Chondrocyte (in vitro differentiated cells): ENCODE results near the gene ASCC1. TPM values are rescaled to one million over a fixed set of nuclear protein-coding genes. Genes with fewer than 3 reads are reported as not detected.
"Not testable (repeated sequence)": the region's sequence is repeated elsewhere in the genome, so short reads cannot be mapped to it uniquely, and the experiment has no call there.

Experiments used
- DNase-seq: peaks from one replicate; pipeline ENCODE4 v3.0.0; 2021; ENCODE audit warnings: mixed read lengths, low spot score
- H3K27ac Mint-ChIP-seq: one replicate; pipeline ENCODE4 v1.8.0; 2021; ENCODE audit warnings: mild to moderate bottlenecking, moderate library complexity, mixed read lengths; ENCODE audit not compliant: unreplicated experiment
- H3K27me3 Mint-ChIP-seq: 2 replicates; pipeline ENCODE4 v1.8.0; 2021; ENCODE audit warnings: low read depth, mixed read lengths
- H3K36me3 Mint-ChIP-seq: 2 replicates; pipeline ENCODE4 v1.8.0; 2021; ENCODE audit warnings: low read depth, mixed read lengths
- H3K4me1 Mint-ChIP-seq: 2 replicates; pipeline ENCODE4 v1.8.0; 2021; ENCODE audit warnings: low read depth, mild to moderate bottlenecking, mixed read lengths
- H3K4me3 Mint-ChIP-seq: one replicate; pipeline ENCODE4 v1.8.0; 2021; ENCODE audit warnings: mild to moderate bottlenecking, moderate library complexity, mixed read lengths; ENCODE audit not compliant: unreplicated experiment
- H3K9me3 Mint-ChIP-seq: 2 replicates; pipeline ENCODE4 v1.8.0; 2021; ENCODE audit warnings: low read depth, mixed read lengths
- CTCF ChIP-seq: fragments of 200-600 bp; sonication (generic); IDR thresholded peaks from 2 replicates; pipeline ENCODE4 v1.5.0; 2021; ENCODE audit warnings: antibody characterized with exemption, mild to moderate bottlenecking, moderate library complexity
- total RNA-seq: library from RNA; stranded (reverse); gene quantifications from 3 replicates; pipeline ENCODE4 v1.2.1, GENCODE V29; 2021

The ASCC1 gene
- total RNA-seq, 1 donor from 2014 or later = 36.8 TPM

GRCh38 chr10:72233621-72234020 lies 17.5 kb upstream of the ASCC1 start:
- no peak for DNase-seq
- Mint-ChIP-seq H3K4me3 (no peak overlapping the region), H3K27ac (no peak overlapping the region), H3K27me3 (no peaks in the 10 kb centered on the region), H3K9me3 (no peaks in the 10 kb centered on the region), H3K36me3 (peaks cover 16% of the 10 kb centered on the region), H3K4me1 (peaks cover 22% of the 10 kb centered on the region)
- TF ChIP-seq CTCF = no peak

- H3K4me1 Mint-ChIP-seq = peaks cover 22% of the 10 kb centered on the region
- H3K4me3 Mint-ChIP-seq = no peak overlapping the region
- H3K36me3 Mint-ChIP-seq = peaks cover 11% of the 10 kb centered on the region
- DNase-seq = no peak
- no peaks in the 10 kb centered on the region for H3K27me3 Mint-ChIP-seq
- peak overlapping the region; percentile 97 for H3K27ac Mint-ChIP-seq
- TF ChIP-seq CTCF = no peak
- H3K9me3 Mint-ChIP-seq = no peaks in the 10 kb centered on the region
Measured at GRCh38 chr10:72229261-72230251, 13.5 kb upstream of the ASCC1 start.

GRCh38 chr10:72228318-72228751 lies 12.3 kb upstream of the ASCC1 start:
- Mint-ChIP-seq H3K9me3 (no peaks in the 10 kb centered on the region), H3K4me1 (peaks cover 30% of the 10 kb centered on the region), H3K36me3 (peaks cover 7% of the 10 kb centered on the region), H3K4me3 (no peak overlapping the region), H3K27me3 (no peaks in the 10 kb centered on the region), H3K27ac (peak overlapping the region; percentile 17)
- DNase-seq = no peak
- no peak for TF ChIP-seq CTCF

- no peak for TF ChIP-seq CTCF
- no peak for DNase-seq
- no peak overlapping the region for H3K27ac Mint-ChIP-seq
- H3K36me3 Mint-ChIP-seq = peaks cover 3% of the 10 kb centered on the region
- H3K27me3 Mint-ChIP-seq = no peaks in the 10 kb centered on the region
- no peak overlapping the region for H3K4me3 Mint-ChIP-seq
- peaks cover 30% of the 10 kb centered on the region for H3K4me1 Mint-ChIP-seq
- H3K9me3 Mint-ChIP-seq = no peaks in the 10 kb centered on the region
Measured at GRCh38 chr10:72227826-72228225, 11.8 kb upstream of the ASCC1 start.

GRCh38 chr10:72226418-72227027 lies 10.4 kb upstream of the ASCC1 start:
- Mint-ChIP-seq H3K4me3 (no peak overlapping the region), H3K36me3 (peaks cover 2% of the 10 kb centered on the region), H3K27ac (no peak overlapping the region), H3K27me3 (no peaks in the 10 kb centered on the region), H3K9me3 (no peaks in the 10 kb centered on the region), H3K4me1 (peaks cover 32% of the 10 kb centered on the region)
- TF ChIP-seq CTCF = no peak
- DNase-seq = no peak

- not testable (repeated sequence) for H3K36me3 Mint-ChIP-seq, H3K4me3 Mint-ChIP-seq, H3K27ac Mint-ChIP-seq, H3K27me3 Mint-ChIP-seq, H3K9me3 Mint-ChIP-seq, DNase-seq
- peaks cover 17% of the 10 kb centered on the region for H3K4me1 Mint-ChIP-seq
Measured at GRCh38 chr10:72224191-72224590, 8.1 kb upstream of the ASCC1 start.
